Activated CD4-positive, alpha-beta T cell treated with anti-CD3 and anti-CD28 coated beads, Interleukin-2, amount 10 ng/mL, durations not matched to agents 7 days and 5 days (primary cell): ENCODE data around the gene CHAC2. TPM values are rescaled to one million over a fixed set of nuclear protein-coding genes. Genes with fewer than 3 reads are reported as not detected.
A peak's percentile ranks its signal among the peaks of the same experiment; 100 is the strongest.
"Not testable (repeated sequence)": the region's sequence is repeated elsewhere in the genome, so short reads cannot be mapped to it uniquely, and the experiment has no call there.

ENCODE experiments used
- CTCF ChIA-PET: fragments of 350-600 bp; sonication (Branson Sonifier 250); formaldehyde crosslinking; loops from one replicate; lab custom pipeline; 2021; ENCODE audit warnings: antibody characterized with exemption; lab: Charles Lee
- POLR2A ChIA-PET: fragments of 350-600 bp; sonication (Branson Sonifier 250); formaldehyde crosslinking; loops from one replicate; lab custom pipeline; 2021; ENCODE audit warnings: antibody characterized with exemption; lab: Charles Lee
- DNase-seq: peaks from one replicate; pipeline ENCODE4 v3.0.0-alpha.2; 2020
- H3K27ac Mint-ChIP-seq: one replicate; pipeline ENCODE4 v1.8.0; 2021; ENCODE audit warnings: mild to moderate bottlenecking, moderate library complexity, mixed read lengths
- H3K27me3 Mint-ChIP-seq: one replicate; pipeline ENCODE4 v1.8.0; 2021; ENCODE audit warnings: mixed read lengths
- H3K36me3 Mint-ChIP-seq: one replicate; pipeline ENCODE4 v1.8.0; 2021; ENCODE audit warnings: low read depth, mixed read lengths
- H3K4me1 Mint-ChIP-seq: one replicate; pipeline ENCODE4 v1.8.0; 2021; ENCODE audit warnings: mixed read lengths
- H3K4me3 Mint-ChIP-seq: one replicate; pipeline ENCODE4 v1.8.0; 2021; ENCODE audit warnings: mild to moderate bottlenecking, moderate library complexity, mixed read lengths
- H3K9me3 Mint-ChIP-seq: one replicate; pipeline ENCODE4 v1.8.0; 2021; ENCODE audit warnings: mixed read lengths
- total RNA-seq, 2 experiments: library from RNA; stranded (reverse); gene quantifications; one replicate each; pipeline ENCODE4 v1.2.3, GENCODE V29; 2021

The CHAC2 gene
- total RNA-seq = 10 to 100 TPM; 12.3 to 12.6 TPM

DNA sequence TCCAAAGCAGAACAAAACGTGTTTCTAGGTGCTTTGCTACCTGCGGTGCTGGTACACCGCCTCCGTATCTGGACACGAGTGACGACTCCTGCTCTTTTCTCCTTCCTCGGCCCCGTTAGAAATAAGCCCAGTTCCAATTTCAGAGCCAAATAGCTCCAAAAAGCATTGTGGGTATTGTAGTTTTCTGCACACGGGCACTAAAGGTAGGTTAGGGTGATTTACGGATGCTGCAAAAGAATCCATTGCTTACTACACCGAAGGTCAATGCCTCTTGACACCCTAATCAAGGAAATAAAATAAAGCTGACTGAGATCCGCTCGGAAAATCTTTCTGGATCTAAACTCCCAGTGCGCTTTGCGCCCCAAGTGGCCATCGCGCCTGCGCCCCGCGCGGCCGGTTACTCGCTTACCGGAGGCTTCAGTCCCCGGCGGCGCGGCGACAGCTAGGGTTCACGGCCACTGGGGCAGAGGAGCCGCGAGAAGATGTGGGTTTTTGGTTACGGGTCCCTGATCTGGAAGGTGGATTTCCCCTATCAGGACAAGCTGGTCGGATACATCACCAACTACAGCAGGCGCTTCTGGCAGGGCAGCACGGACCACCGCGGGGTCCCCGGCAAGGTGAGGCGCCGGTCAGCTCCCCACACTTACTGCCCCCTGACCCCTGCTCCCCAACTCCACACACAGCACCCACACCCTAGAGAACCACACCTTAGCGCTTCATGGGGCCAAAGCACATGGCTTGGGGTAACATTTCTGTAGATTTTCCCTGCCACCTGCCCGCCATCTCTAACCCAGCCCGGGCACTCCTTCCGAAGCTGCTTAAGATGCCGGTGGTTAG lies at the start of gene CHAC2:
CHAC2 (plus strand) TSS at position 400 of the 837 bp plus-strand sequence; CDS start at position 483, 83 bp downstream.
- CTCF ChIA-PET = interaction anchor here (0.9 to 3.1 kb wide), 10 partner anchors 9 to 50 kb away, joined by 3 to 10 read pairs (median 6); partner anchors contain the start of genes ASB3 and ERLEC1
- Mint-ChIP-seq H3K27ac (peak within 1 kb of the TSS; percentile 97), H3K9me3 (peaks cover 2% of the 10 kb centered on the region), H3K36me3 (peaks cover 26% of the 10 kb centered on the region), H3K4me3 (peak within 1 kb of the TSS; percentile 90), H3K4me1 (peaks cover 40% of the 10 kb centered on the region), H3K27me3 (no peaks in the 10 kb centered on the region)
- POLR2A ChIA-PET = interaction anchor here (0.6 to 1.1 kb wide), 4 partner anchors 11 to 211 kb away, joined by 3 to 5 read pairs (median 3); partner anchors contain the start of genes ASB3 and ERLEC1
- DNase-seq = peak; percentile 87

DNA sequence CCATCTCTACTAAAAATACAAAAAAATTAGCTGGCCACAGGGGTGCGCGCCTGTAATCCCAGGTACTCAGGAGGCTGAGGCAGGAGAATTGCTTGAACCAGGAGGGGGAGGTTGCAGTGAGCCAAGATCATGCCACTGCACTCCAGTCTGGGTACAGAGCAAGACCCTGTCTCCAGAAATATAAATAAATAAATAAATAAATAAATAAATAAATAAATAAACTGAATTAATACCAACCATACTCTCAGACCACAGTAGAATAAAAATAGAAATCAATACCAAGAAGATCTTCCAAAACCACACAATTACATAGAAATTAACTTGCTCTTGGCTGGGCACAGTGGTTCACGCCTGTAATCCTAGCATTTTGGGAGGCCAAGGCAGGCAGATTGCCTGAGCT lies 46.7 kb upstream of the CHAC2 start:
- H3K4me1 Mint-ChIP-seq, CTCF ChIA-PET, H3K27ac Mint-ChIP-seq, POLR2A ChIA-PET, H3K27me3 Mint-ChIP-seq, DNase-seq, H3K4me3 Mint-ChIP-seq, H3K9me3 Mint-ChIP-seq: not testable (repeated sequence)
- H3K36me3 Mint-ChIP-seq = peaks cover 26% of the 10 kb centered on the region

DNA sequence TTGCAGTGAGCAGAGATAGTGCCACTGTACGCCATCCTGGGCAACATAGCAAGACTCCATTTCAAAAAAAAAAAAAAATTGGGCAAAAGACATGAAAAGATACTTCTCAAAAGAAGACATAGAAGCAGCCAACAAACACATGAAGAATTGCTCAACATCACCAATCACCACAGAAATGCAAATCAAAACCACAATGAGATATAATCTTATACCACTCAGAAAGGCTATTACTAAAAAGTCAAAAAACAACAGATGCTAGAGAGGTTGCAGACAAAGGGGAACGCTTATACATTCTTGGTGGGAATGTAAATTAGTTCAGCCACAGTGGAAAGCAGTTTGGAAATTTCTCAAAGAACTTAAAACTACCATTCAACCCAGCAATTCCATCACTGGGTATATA lies 43.1 kb upstream of the CHAC2 start:
- POLR2A ChIA-PET = no interaction called here
- CTCF ChIA-PET = no interaction called here
- H3K36me3 Mint-ChIP-seq = peaks cover 31% of the 10 kb centered on the region
- H3K27me3 Mint-ChIP-seq = no peaks in the 10 kb centered on the region
- peaks cover 8% of the 10 kb centered on the region for H3K4me1 Mint-ChIP-seq
- H3K9me3 Mint-ChIP-seq = peaks cover 8% of the 10 kb centered on the region
- H3K4me3 Mint-ChIP-seq = no peak overlapping the region
- no peak for DNase-seq
- no peak overlapping the region for H3K27ac Mint-ChIP-seq

DNA sequence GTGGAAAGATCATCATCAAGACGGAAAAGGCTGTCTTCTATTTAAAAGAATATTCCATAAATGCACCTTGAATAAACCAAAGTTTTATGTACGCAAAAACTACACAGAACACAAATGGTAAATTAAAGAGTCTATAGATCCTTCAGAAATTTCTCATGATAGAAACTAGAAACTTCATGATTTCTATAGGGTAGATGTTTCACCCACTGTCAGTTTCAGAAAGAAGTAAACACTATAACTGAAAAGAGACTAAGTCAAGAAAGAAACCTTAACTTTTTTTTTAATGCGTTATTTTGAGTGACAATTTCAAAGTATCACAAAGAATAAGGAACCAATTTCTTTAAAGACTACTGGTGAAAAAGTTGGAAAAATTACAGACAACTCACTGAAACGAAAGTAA lies 41.9 kb upstream of the CHAC2 start:
- POLR2A ChIA-PET = no interaction called here

DNA sequence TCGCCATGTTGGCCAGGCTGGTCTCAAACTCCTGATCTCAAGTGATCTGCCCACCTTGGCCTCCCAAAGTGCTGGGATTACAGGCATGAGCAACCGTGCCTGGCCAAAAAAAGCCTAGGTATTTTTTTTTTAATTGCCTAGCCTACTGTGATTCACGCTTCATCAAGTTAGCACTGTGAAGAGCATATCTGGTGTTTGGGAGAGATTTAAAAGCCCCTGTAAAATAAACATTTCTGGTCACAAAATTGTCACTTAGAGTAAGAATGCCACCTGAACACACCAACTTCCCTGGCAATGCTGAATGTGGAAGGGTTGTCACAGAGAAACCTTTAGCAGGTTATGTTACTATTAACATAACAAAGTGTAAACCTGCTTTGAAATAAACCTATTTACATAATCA lies 39.7 kb upstream of the CHAC2 start:
- CTCF ChIA-PET = interaction anchor here (0.7 kb wide), 1 partner anchor 785 kb away, joined by 3 read pairs; no protein-coding TSS in a partner anchor
- no peak overlapping the region for H3K4me3 Mint-ChIP-seq
- peaks cover 8% of the 10 kb centered on the region for H3K4me1 Mint-ChIP-seq
- H3K9me3 Mint-ChIP-seq = peaks cover 8% of the 10 kb centered on the region
- POLR2A ChIA-PET = no interaction called here
- H3K27ac Mint-ChIP-seq = no peak overlapping the region
- H3K27me3 Mint-ChIP-seq = no peaks in the 10 kb centered on the region
- no peak for DNase-seq
- peaks cover 24% of the 10 kb centered on the region for H3K36me3 Mint-ChIP-seq

More for the DNA sequence above, 41.9 kb upstream of the CHAC2 start:
- Mint-ChIP-seq H3K9me3 (peaks cover 8% of the 10 kb centered on the region), H3K27ac (no peak overlapping the region), H3K36me3 (peaks cover 29% of the 10 kb centered on the region), H3K4me1 (peaks cover 8% of the 10 kb centered on the region), H3K27me3 (no peaks in the 10 kb centered on the region), H3K4me3 (no peak overlapping the region)
- DNase-seq = no peak
- CTCF ChIA-PET = interaction anchor here (0.6 kb wide), 1 partner anchor 469 kb away, joined by 3 read pairs; no protein-coding TSS in a partner anchor

DNA sequence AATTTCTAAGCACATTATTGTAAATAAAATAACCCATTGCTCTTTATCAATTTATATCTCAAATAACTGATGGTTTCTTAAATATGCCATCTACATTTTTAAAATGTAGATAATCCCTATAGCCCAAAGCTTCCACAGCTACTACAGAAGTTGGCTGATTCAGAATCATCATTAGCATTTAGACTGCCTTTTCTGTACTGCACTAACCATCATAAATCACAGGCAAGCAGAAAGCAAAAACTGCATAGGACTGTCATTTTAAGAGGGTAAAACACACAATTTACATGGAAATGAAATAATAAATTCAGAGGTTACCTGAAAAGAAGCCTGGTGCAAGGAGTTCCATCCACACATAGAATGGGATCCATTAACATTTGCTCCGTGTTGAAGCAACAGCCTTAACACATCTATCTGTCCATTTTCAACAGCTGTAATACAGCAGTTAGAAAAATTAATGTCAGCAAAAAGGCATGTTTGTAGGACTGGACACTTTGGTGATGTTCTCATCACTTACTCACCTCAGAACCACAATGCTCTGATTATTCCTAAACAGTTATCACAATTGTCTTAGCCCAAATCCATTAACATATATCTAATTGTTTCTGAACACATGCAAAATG lies 38.4 kb upstream of the CHAC2 start:
- ChIA-PET POLR2A (no interaction called here), CTCF (interaction anchor here (0.9 kb wide), 1 partner anchor 10 kb away, joined by 3 read pairs; no protein-coding TSS in a partner anchor)
- Mint-ChIP-seq H3K4me3 (no peak overlapping the region), H3K27ac (no peak overlapping the region), H3K27me3 (no peaks in the 10 kb centered on the region), H3K9me3 (peaks cover 8% of the 10 kb centered on the region), H3K4me1 (peaks cover 8% of the 10 kb centered on the region), H3K36me3 (peaks cover 24% of the 10 kb centered on the region)
- DNase-seq = no peak

DNA sequence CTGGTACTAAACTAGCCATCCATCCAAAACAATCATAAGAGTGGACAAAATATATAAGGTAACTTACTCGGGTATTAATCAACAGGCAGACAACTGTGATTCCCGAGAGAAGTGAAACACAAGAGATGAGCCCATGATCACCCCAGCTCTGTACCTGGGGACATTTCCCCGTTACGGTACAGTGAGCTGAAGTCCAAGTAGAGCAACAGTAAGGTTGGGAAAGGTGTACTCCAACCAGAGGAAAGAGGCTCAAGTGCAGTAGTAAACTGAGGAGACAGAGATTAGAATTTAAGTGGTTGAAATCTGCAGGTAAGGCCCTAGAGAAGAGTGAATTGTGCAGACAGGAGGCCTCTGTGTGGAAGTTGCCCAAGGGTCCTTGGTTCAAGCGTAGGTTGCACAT lies 30.5 kb upstream of the CHAC2 start:
- POLR2A ChIA-PET = no interaction called here
- Mint-ChIP-seq H3K27me3 (no peaks in the 10 kb centered on the region), H3K4me3 (no peak overlapping the region), H3K27ac (no peak overlapping the region), H3K4me1 (peaks cover 2% of the 10 kb centered on the region), H3K36me3 (peaks cover 15% of the 10 kb centered on the region), H3K9me3 (no peaks in the 10 kb centered on the region)
- CTCF ChIA-PET = no interaction called here
- no peak for DNase-seq

DNA sequence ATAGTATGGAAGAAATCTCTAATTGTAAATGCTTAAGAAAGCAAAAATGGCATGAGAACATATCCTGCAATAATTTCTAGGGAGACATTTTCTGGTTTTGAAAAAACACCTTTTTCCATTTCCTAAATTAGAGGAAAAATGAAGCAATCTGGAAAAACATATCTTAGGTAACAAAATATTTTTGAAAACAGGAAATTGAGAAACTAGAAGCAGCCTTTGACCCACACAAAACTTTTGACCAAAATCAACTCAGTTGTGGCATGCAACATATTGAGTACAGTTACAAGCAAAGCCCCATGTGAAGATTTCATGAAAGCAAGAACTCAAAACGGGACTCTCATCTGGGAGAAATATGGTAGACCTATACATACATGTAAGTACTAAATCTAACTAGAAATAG lies 28.6 kb upstream of the CHAC2 start:
- no peak overlapping the region for H3K27ac Mint-ChIP-seq
- H3K4me1 Mint-ChIP-seq = peaks cover 10% of the 10 kb centered on the region
- H3K9me3 Mint-ChIP-seq = no peaks in the 10 kb centered on the region
- peaks cover 23% of the 10 kb centered on the region for H3K36me3 Mint-ChIP-seq
- DNase-seq = no peak
- H3K27me3 Mint-ChIP-seq = no peaks in the 10 kb centered on the region
- no peak overlapping the region for H3K4me3 Mint-ChIP-seq
- POLR2A ChIA-PET = no interaction called here
- CTCF ChIA-PET = interaction anchor here (1.1 kb wide), 1 partner anchor 28 kb away, joined by 3 read pairs; the partner anchor contains the start of gene CHAC2

DNA sequence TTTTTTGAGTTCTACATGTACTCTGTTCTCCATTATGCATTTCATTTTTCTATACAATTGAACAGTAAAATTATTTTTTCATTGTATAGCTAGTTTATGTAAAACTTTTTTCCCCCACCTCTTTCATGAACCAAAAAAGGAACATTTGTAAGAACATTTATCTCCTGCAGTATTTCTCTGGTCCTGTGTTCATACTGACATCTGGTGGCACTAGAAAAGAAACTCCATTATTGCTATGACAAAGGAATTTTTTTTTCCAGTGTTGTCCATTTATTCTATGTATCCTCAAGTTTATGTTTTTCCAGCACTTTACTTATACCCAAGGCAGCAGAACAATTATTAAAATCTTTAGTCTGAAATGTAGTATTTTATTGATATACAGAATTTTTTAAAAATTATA lies 27.4 kb upstream of the CHAC2 start:
- no peak overlapping the region for H3K4me3 Mint-ChIP-seq
- H3K4me1 Mint-ChIP-seq = peaks cover 10% of the 10 kb centered on the region
- H3K27me3 Mint-ChIP-seq = no peaks in the 10 kb centered on the region
- H3K36me3 Mint-ChIP-seq = peaks cover 17% of the 10 kb centered on the region
- POLR2A ChIA-PET = no interaction called here
- CTCF ChIA-PET = no interaction called here
- H3K27ac Mint-ChIP-seq = no peak overlapping the region
- DNase-seq = no peak
- no peaks in the 10 kb centered on the region for H3K9me3 Mint-ChIP-seq

DNA sequence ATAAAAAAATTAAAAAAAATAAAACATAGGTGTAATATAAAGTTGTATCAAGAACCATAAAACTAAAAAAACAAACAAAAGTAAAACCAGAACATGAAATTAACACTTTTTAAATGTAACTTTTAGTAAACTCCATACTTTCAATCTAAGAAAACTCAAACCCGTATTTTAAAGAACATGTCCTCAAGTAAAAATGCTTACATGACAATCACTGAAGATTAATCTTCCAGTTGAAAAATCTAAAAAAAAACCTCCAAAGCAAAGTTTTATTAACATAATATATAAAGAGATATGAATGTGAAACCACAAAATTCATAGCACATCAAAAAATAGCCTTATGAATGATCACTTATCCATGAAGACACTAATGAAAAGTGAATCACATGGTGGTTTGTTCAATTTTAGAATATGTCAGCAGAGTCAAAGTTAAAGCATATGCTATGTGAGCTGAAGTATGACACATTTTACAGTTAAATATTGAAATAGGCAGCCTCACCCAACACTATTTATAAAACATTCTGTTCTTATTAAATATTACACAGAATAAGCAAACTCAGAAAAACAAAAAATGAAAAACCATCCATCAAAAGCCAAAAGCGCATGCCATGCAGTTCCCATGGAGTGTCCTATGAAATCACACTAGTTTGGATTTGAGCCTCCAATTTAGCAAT lies 23.1 kb upstream of the CHAC2 start:
- H3K27ac Mint-ChIP-seq = no peak overlapping the region
- H3K4me1 Mint-ChIP-seq = peaks cover 8% of the 10 kb centered on the region
- no peaks in the 10 kb centered on the region for H3K27me3 Mint-ChIP-seq
- POLR2A ChIA-PET = no interaction called here
- CTCF ChIA-PET = interaction anchor here (0.6 kb wide), 1 partner anchor 127 kb away, joined by 3 read pairs; no protein-coding TSS in a partner anchor
- no peak overlapping the region for H3K4me3 Mint-ChIP-seq
- peaks cover 38% of the 10 kb centered on the region for H3K36me3 Mint-ChIP-seq
- DNase-seq = no peak
- no peaks in the 10 kb centered on the region for H3K9me3 Mint-ChIP-seq

DNA sequence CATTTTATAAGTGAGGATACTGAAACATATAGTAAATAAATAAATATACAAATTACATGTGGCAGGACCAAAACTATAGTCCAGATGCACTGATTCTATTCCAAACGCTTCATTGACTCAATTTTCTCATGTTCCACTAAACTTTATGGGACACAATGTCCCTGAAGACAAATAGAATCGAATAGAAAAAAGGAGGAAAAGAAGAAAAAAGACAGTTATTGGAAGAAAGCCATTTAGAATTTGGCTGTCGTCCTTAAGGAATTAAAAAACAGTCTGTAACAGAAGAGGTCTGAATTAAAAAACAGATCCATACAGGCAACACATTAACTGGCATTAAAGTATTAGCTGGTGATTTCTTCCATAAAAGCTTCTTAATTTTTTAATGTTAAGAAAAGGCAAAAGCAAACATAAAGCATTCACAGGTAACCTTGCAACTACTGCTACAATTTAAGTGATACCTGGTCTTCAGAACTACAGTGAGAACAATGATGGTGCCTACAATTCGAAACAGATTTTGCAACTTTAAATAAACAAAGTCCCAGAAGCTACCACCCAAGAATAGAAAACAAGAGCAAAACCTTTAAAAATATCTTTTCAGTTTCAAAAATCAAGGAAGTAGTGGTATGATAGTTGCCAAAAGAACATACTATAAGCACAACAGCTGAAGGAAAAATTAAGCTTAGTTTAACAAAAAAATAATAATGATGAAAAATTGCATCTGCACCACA lies 17.4 kb upstream of the CHAC2 start:
- H3K27ac Mint-ChIP-seq = no peak overlapping the region
- no peak for DNase-seq
- H3K27me3 Mint-ChIP-seq = no peaks in the 10 kb centered on the region
- CTCF ChIA-PET = no interaction called here
- no peak overlapping the region for H3K4me3 Mint-ChIP-seq
- POLR2A ChIA-PET = no interaction called here
- peaks cover 14% of the 10 kb centered on the region for H3K4me1 Mint-ChIP-seq
- no peaks in the 10 kb centered on the region for H3K9me3 Mint-ChIP-seq
- H3K36me3 Mint-ChIP-seq = peaks cover 37% of the 10 kb centered on the region

DNA sequence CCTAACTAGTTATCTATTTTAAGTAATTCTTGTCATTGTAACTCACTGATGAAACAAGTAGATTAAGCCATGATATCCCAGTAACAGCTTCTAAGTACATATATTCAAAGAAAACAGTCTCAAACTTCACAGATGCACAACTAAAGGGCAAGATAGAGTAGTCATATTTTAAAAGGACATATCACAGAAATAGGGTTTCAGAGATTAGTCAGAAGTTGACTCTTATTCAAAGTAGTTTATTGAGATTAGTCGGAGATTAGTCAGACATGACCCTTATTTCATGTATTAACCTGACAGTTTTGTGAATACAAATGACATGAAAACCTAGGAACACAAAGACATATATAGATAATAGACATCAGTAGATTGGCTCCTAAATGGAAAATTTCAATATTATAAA lies 15.9 kb upstream of the CHAC2 start:
- H3K9me3 Mint-ChIP-seq = no peaks in the 10 kb centered on the region
- no peak overlapping the region for H3K27ac Mint-ChIP-seq
- CTCF ChIA-PET = interaction anchor here (1.1 kb wide), 1 partner anchor 16 kb away, joined by 3 read pairs; the partner anchor contains the start of gene CHAC2
- POLR2A ChIA-PET = interaction anchor here (0.6 kb wide), 1 partner anchor 15 kb away, joined by 3 read pairs; no protein-coding TSS in a partner anchor
- peaks cover 32% of the 10 kb centered on the region for H3K36me3 Mint-ChIP-seq
- H3K27me3 Mint-ChIP-seq = no peaks in the 10 kb centered on the region
- peaks cover 14% of the 10 kb centered on the region for H3K4me1 Mint-ChIP-seq
- H3K4me3 Mint-ChIP-seq = no peak overlapping the region
- no peak for DNase-seq
